HUES64 (cell line): ENCODE measurements around the gene ADCY1.

Experiments
- H3K27ac ChIP-seq: 2 replicates; pipeline ENCODE4 v1.7.0; 2013; ENCODE audit warnings: low read depth, low read length, inconsistent platforms
- H3K27me3 ChIP-seq: 2 replicates; pipeline ENCODE4 v1.6.1; 2013; ENCODE audit warnings: mild to moderate bottlenecking, low read length; ENCODE audit not compliant: insufficient read depth
- H3K36me3 ChIP-seq: 2 replicates; pipeline ENCODE4 v1.6.1; 2013; ENCODE audit warnings: mild to moderate bottlenecking, low read length; ENCODE audit not compliant: insufficient read depth
- H3K4me1 ChIP-seq: 2 replicates; pipeline ENCODE4 v1.6.1; 2013; ENCODE audit warnings: mild to moderate bottlenecking, low read length, moderate library complexity; ENCODE audit not compliant: insufficient read depth
- H3K4me3 ChIP-seq: 2 replicates; pipeline ENCODE4 v1.5.1; 2013; ENCODE audit warnings: mild to moderate bottlenecking, low read length, moderate library complexity
- H3K9ac ChIP-seq: 2 replicates; pipeline ENCODE4 v1.6.1; 2013; ENCODE audit warnings: mild to moderate bottlenecking, low read depth, low read length
- H3K9me3 ChIP-seq: 2 replicates; pipeline ENCODE4 v1.6.1; 2013; ENCODE audit warnings: low read depth, low read length; ENCODE audit not compliant: insufficient read depth
- WGBS: fragments of 150-250, 120-280 bp; methylation state at CpG from one replicate; pipeline ENCODE4 v1.1.7; 2013; ENCODE audit warnings: missing lambda C conversion rate; 5-methylcytosine and 5-hydroxymethylcytosine counted together

ADCY1 gene

DNA sequence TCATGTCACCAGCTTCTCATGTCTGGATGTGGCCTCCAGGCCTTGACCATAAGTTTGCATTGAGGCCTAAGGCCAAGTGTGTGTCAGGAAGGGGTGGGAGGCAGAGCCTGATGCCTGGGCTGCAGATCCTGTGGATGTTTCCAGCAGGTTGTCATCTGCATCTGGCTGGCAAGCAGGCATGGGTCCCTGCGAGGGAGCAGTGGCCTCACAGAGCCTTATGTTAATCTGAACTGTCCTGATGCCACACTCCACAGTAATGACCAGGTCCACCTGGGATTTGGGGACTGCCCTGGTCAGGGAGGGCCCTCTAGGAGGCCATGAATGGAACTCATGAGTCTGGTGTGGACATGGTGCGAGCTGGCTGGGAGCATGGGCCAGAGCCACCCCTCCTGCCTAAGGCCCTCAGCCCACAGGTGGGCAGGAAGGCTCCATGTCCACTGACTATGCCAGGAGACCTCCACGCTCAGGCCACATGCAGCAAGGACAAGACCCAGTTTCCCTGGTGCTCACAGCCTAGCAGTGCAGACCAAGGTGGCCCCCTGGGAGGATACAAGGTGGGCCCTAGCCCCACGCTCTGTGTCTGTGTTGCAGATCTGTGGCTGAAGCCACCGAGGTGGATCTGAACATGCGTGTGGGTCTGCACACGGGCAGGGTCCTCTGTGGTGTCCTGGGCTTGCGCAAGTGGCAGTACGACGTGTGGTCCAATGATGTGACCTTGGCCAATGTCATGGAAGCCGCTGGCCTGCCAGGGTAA is 83.1 kb downstream of the ADCY1 start:
- no peaks in the 10 kb centered on the region for H3K9me3 ChIP-seq
- H3K4me1 ChIP-seq: no peaks in the 10 kb centered on the region
- H3K9ac ChIP-seq: no peak overlapping the region
- no peak overlapping the region for H3K4me3 ChIP-seq
- H3K27me3 ChIP-seq: no peaks in the 10 kb centered on the region
- 96% methylated on average over 11 of the region's 11 CpGs for WGBS
- H3K36me3 ChIP-seq: no peaks in the 10 kb centered on the region
- H3K27ac ChIP-seq: no peak overlapping the region

DNA sequence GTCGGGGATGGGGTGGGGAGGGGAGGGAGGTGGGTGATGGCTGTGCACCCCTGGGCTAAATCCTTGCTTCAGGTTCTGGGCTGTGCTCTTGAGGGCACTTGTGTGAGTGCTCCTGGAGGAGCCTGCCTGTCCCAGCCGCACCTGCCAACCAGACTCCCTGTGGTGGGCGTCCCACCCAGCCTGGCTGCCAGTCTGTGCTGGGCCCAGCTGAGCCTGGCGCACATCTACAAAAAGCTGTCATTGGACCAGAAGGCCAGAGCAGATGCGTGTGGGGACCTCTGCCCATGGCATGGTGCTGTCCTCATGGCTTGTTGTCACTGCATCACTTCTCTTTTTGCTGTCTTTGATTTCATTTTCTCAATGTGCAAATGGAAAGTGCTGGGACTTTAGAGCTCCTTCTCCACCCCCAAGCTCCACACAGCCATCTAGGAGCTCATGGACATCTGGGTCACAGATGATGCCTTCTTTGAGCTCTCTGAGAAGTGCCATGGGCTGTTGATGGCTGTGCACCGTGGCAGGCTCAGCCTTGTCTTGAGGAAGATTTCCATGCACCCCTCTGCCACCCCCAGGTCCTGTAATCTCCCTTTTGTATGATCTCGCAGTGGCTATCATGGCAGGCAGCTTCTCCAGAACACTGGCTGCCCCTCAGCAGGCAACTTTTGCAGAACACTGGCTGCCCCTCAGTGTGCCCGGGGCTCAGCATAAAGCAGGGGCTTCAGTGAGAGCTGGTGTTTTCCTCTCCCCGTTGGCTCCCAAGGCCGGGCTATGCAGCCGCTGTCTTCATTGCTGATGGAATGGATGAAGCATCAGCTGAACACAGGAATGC is 83.9 kb downstream of the ADCY1 start:
- Histone ChIP-seq H3K27ac (no peak overlapping the region), H3K4me1 (no peaks in the 10 kb centered on the region), H3K9ac (no peak overlapping the region), H3K9me3 (no peaks in the 10 kb centered on the region), H3K4me3 (no peak overlapping the region), H3K36me3 (no peaks in the 10 kb centered on the region), H3K27me3 (no peaks in the 10 kb centered on the region)
- 94% methylated on average over 11 of the region's 11 CpGs for WGBS

DNA sequence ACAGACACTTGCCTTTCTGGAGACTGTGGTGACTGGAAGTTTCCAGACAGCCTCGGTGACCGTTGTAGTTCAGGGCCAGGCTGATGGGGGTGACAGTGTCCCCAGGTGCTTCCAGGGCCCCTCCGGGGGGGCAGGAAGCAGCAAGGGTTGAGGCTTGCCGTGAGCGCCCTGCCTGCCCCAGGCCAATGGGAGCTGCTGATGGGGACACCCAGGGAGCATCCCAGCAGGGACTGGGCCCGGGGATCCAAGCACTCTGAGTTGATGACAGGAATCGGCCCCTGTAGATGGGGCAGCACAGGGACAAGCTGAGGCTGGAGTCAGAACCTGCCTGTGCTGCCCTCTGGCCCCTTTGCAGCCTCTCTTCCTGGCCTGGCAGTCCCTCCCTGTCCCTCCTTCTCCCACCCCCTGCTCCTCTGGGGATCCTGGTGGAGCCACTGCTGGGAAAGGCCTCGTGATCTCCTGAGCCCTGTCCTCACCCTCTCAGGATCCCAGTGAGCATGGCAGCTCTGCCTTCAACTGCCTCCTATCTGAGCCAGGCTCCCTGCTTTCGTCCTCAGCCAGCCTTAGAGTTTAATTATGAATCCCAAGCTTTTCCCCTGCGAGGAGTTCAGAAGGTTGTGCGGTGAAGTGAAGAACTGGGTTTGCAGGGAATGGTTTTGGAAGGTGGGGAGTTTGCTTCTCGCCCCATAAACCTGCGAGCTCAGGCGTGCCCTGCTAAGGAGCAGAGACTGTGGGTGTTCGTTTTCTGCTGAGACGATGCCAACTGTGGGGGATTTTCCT is 84.7 kb downstream of the ADCY1 start:
- Histone ChIP-seq H3K9me3 (no peaks in the 10 kb centered on the region), H3K27me3 (no peaks in the 10 kb centered on the region), H3K4me1 (no peaks in the 10 kb centered on the region), H3K4me3 (no peak overlapping the region), H3K9ac (no peak overlapping the region), H3K36me3 (no peaks in the 10 kb centered on the region), H3K27ac (no peak overlapping the region)
- 95% methylated on average over 16 of the region's 16 CpGs for WGBS

DNA sequence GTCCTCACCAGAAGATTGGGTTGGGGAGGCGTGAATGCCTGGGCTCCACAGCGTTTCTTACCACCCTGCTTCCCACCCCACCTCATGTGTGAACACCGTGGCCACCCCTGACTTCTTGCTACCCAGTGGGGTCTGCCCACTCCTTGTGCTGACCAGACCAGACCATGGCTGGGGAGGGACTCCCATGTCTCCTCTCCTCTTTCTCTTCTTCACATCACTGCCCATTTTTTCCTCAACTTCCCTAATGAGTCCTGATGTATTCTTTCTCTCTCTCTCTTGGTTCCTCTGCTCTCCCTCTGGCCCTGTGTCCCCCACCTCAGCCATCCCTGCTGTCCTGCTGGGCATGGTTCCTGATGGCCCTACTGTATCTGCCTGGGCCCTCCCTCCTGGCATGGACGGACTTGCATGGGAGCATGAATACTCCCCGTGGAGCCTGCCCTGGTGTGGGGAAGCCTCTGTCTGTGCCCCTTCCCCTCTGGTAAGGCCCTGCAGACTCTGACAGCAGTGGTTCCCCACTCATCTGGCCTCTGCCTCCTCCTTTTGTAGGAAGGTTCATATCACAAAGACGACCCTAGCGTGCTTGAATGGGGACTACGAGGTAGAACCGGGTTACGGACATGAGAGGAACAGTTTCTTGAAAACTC is 85.5 kb downstream of the ADCY1 start:
- H3K9me3 ChIP-seq: no peaks in the 10 kb centered on the region

DNA sequence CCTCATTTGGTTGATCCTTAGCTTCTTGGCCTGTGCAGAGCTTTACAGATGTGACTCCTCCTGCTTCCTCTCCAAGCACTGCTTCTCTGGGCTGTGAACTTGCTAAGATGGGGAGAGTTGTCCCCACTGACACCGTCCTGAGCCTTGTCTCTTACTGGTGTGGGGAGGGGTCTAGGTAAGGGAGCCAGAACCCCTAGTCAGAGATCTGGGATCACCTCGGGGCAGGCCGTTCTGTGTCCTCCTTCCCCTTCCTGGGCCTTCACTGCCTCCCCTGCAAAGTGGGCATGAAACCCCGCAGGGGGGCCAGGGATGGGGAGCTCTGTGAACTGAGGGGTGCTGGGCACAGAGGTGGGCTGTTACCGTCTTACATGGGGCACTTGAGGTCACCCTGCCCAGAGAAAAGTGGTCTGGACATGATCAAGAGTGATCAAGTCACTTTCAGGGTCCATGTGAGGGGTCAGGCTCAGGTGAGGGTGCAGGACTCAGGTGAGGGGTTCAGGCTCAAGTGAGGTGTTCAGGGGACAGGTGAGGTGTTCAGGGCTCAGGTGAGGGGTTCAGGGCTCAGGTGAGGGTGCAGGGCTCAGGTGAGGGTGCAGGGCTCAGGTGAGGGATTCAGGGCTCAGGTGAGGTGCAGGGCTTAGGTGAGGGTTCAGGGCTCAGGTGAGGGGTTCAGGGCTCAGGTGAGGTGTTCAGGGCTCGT is 86.2 kb downstream of the ADCY1 start:
- Histone ChIP-seq H3K9me3 (no peaks in the 10 kb centered on the region), H3K4me1 (no peaks in the 10 kb centered on the region), H3K27ac (no peak overlapping the region), H3K9ac (no peak overlapping the region), H3K27me3 (no peaks in the 10 kb centered on the region), H3K36me3 (no peaks in the 10 kb centered on the region), H3K4me3 (no peak overlapping the region)
- 93% methylated on average over 6 of the region's 6 CpGs for WGBS

More for the DNA sequence above, 85.5 kb downstream of the ADCY1 start:
- Histone ChIP-seq H3K4me1 (no peaks in the 10 kb centered on the region), H3K4me3 (no peak overlapping the region), H3K36me3 (no peaks in the 10 kb centered on the region), H3K27me3 (no peaks in the 10 kb centered on the region), H3K27ac (no peak overlapping the region), H3K9ac (no peak overlapping the region)
- WGBS: 92% methylated on average over 10 of the region's 10 CpGs

DNA sequence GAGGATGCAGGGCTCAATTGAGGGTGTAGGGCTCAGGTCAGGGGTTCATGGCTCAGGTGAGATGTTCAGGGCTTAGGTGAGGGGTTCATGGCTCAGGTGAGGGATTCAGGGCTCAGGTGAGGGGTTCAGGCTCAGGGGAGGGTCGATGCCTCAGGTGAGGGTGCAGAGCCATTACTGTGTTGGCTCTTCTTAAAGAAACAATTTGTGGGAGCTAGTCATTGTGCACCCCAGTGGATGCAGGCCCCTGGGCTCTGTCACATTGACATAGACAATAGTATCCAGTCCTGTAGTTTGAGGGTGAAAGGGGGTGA is 86.7 kb downstream of the ADCY1 start:
- Histone ChIP-seq H3K27ac (no peak overlapping the region), H3K36me3 (no peaks in the 10 kb centered on the region), H3K9me3 (no peaks in the 10 kb centered on the region), H3K4me3 (no peak overlapping the region), H3K27me3 (no peaks in the 10 kb centered on the region), H3K4me1 (no peaks in the 10 kb centered on the region), H3K9ac (no peak overlapping the region)
- 91% methylated on average over 1 of the region's 1 CpG for WGBS

DNA sequence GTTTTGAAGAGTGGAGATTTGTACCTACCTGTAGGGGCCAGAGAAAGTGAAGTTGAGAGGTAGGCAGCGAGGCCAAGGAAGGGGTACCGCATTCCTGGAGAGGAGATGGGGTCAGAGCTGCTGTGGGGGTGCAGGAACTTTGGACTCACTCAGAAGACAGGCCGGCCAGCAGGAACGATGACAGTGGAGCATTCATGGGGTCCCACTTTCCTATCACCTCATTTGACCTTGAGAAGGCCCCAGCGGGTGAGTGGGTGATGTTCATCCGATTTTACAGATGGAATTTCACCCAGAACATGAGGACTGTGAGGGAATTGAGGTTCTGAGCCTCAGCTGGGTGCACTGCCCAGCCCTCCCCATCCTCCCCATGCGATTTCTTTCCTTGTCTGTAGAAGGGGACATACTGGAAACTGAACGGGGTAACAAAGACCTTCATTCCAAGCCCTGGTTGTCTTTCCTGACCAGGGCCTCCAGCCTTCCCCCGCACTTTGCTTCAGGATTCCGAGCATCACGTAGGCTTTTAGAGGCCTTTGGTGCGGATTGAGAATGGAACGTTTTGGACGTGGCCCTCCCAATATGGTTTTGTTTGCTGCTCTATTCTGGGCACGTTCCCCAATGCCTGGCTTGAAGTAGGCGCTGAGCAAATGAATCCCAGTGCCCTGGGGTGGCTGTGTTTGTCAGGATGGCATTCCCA is 87.3 kb downstream of the ADCY1 start:
- Histone ChIP-seq H3K4me1 (no peaks in the 10 kb centered on the region), H3K27me3 (no peaks in the 10 kb centered on the region), H3K4me3 (no peak overlapping the region), H3K36me3 (no peaks in the 10 kb centered on the region), H3K9ac (no peak overlapping the region), H3K27ac (no peak overlapping the region), H3K9me3 (no peaks in the 10 kb centered on the region)
- 96% methylated on average over 16 of the region's 16 CpGs for WGBS

DNA sequence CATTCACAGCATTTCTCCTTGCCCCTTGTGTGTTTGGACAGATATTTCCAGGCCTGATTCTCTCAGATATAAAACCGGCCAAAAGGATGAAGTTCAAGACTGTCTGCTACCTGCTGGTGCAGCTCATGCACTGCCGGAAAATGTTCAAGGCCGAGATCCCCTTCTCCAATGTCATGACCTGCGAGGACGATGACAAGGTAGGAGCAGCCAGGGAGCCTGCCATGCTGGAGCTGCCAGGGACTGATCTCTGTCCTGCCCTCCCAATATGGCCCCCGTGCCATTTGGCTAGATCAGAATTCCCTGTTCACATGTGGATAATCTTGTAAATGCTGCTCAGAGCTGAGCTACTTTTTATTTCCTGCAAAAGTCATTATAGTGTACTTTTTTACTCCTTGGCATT is 87.8 kb downstream of the ADCY1 start:
- no peak overlapping the region for H3K9ac ChIP-seq
- H3K36me3 ChIP-seq: no peaks in the 10 kb centered on the region
- H3K4me1 ChIP-seq: no peaks in the 10 kb centered on the region
- no peaks in the 10 kb centered on the region for H3K9me3 ChIP-seq
- no peak overlapping the region for H3K4me3 ChIP-seq
- H3K27me3 ChIP-seq: no peaks in the 10 kb centered on the region
- H3K27ac ChIP-seq: no peak overlapping the region
- 95% methylated on average over 6 of the region's 6 CpGs for WGBS

DNA sequence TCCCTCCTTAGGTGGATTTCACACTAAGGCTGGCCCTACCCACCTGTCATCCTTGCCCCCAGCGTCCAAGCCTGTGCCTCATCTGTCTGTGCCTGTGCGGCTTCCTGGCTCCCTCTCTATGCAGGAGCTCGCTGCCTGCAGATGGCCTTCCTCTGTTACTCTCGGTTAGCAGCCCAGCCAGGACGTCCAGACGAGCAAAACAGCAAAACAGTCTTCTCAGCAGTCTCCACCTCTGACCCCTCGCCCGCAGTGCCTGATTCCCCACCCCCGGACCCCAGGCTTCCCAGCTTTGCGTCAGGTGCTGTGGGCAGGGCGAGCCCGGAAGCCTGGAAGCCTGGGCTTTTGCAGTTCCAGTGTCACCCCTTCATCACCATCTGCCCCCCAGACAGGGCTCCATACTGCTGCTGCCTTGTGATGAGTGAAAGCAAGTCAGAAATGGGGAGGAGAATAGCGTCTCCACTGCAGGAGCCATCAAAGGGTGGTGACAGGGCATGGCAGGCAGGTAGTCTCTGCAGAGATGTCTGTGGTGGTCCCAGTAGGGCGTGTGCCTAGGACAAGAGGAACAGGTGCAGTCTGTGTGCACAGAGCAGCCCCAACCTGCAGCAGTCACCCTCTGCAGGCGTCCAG is 88.5 kb downstream of the ADCY1 start:
- no peak overlapping the region for H3K4me3 ChIP-seq
- WGBS: 92% methylated on average over 15 of the region's 15 CpGs

More for the DNA sequence above, 88.5 kb downstream of the ADCY1 start:
- no peak overlapping the region for H3K9ac ChIP-seq
- H3K36me3 ChIP-seq: no peaks in the 10 kb centered on the region
- no peak overlapping the region for H3K27ac ChIP-seq
- no peaks in the 10 kb centered on the region for H3K27me3 ChIP-seq
- H3K9me3 ChIP-seq: no peaks in the 10 kb centered on the region
- H3K4me1 ChIP-seq: no peaks in the 10 kb centered on the region
